Measurements from ENCODE around the gene ZSCAN22.
"Not testable (repeated sequence)": the region's sequence is repeated elsewhere in the genome, so short reads cannot be mapped to it uniquely, and the experiment has no call there.

ZSCAN22 gene

GRCh38 chr19:58374200-58374599 is 47.4 kb downstream of the ZSCAN22 start:
- TF ChIP-seq CTCF (IDR thresholded peaks at IDR 0.05; ENCODE audit: insufficient read depth, low read length, missing control alignments), result no peak
- CTCF ChIA-PET, result interaction anchor here (0.7 to 1.4 kb wide), 2 partner anchors 10 to 12 kb away, joined by 3 to 7 read pairs; partner anchors contain the start of gene ZNF497

DNA sequence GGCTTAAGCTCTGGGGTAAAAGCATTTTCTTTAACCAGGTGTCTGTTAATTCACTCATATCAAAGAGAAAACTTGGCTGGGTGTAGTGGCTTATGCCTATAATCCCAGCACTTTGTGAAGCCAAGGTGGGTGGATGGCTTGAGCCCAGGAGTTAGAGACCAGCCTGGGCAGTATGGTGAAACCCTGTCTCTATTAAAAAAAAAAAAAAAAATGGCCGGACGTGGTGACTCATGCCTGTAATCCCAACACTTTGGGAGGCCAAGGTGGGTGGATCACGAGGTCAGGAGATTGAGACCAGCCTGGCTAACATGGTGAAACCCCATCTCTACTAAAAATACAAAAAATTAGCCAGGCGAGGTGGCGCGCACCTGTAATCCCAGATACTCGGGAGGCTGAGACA is 49.9 kb downstream of the ZSCAN22 start:
- DNase-seq (ENCODE audit: low read depth, low spot score); CTCF ChIA-PET; POLR2A ChIA-PET; H3K4me3 ChIP-seq (ENCODE audit: low read depth, low read length): not testable (repeated sequence)

More at GRCh38 chr19:58374200-58374599, 47.4 kb downstream of the ZSCAN22 start:
- H3K4me3 ChIP-seq (ENCODE audit: low read depth, low read length), result no peak overlapping the region
- POLR2A ChIA-PET, result interaction anchor here (0.9 kb wide), 1 partner anchor 11 kb away, joined by 3 read pairs; the partner anchor contains the start of gene ZNF497
- no peak for DNase-seq (ENCODE audit: low read depth, low spot score)

DNA sequence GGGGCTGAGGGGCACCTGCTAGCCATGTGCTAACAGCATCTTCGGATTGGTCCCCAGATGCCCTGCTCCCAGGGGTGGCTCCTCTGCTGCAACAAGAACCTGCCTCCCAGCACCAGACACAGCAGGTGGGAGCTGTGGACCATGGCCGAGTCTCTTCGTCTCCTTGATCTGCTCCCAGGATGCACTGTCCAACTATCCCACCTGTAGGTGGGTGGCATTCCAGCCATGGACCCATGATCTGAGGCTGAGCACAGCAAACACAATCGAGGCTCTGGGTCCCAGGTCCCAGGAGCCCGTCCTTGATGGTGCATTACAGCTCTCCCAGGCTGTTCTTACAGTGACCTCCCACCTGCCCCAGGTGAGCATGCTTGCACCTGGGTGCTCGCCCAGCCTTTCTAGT is 52.5 kb downstream of the ZSCAN22 start:
- no peak overlapping the region for H3K4me3 ChIP-seq (ENCODE audit: low read depth, low read length)

GRCh38 chr19:58380037-58380661 is 53.4 kb downstream of the ZSCAN22 start:
- peak overlapping the region; percentile 82 for H3K4me3 ChIP-seq (ENCODE audit: low read depth, low read length)
- no peak for TF ChIP-seq CTCF (IDR thresholded peaks at IDR 0.05; ENCODE audit: insufficient read depth, low read length, missing control alignments)
- DNase-seq (ENCODE audit: low read depth, low spot score), result no peak
- CTCF ChIA-PET, result interaction anchor here (1.1 kb wide), 2 partner anchors 15 to 201 kb away, joined by 3 read pairs; no protein-coding TSS in a partner anchor
- POLR2A ChIA-PET, result interaction anchor here (0.6 to 1.1 kb wide), 3 partner anchors 11 to 18 kb away, joined by 3 to 5 read pairs (median 3); partner anchors contain the start of gene ZNF497

More for the DNA sequence above, 52.5 kb downstream of the ZSCAN22 start:
- CTCF ChIA-PET, result interaction anchor here (0.8 kb wide), 1 partner anchor 16 kb away, joined by 3 read pairs; the partner anchor contains the start of gene ZNF497
- DNase-seq (ENCODE audit: low read depth, low spot score), result no peak
- TF ChIP-seq CTCF (IDR thresholded peaks at IDR 0.05; ENCODE audit: insufficient read depth, low read length, missing control alignments), result no peak
- POLR2A ChIA-PET, result no interaction called here

DNA sequence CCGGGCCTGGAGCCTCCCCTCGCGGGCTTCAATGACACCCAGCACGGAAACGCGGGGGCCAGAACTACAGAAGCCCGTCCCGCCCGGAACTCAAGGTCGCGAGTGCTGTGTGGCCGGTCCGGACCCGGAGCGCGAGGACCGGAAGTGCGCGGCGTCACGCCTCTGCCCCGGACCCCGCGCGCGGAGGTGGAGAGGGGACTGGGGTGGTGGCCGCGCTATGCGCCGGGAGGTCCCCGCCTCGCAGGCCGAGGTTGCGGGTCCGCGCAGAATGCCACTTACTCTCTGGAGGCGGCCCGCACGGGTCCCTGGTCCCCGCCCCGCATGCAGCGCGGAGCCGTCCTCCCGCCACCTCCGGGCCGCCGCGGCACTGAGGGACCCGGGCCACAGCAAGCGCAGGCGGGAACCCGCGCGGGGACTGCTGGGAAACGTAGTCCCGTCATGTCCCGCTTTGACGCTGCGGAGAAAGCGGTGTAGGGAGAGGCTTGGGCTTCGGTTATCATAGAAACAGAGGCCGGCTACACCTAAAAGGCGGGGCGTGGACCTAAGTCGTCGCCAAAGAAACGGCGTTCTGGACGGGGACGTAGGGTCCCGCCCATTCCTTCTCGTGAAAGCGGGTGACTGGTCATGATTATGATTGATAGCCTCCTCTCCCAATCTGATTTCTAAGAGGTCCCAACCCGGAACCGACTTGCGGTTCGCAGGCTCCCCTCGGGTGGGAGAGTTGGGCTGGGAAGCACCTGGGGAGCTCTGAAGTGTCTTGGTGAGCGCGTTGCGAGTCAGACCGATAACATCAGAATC is 54.1 kb downstream of the ZSCAN22 start, which contains the start of gene ZNF837:
ZNF837 (minus strand) TSS at position 369 of the 798 bp plus-strand sequence. CDS start 11,698 bp downstream, outside the sequence.
- TF ChIP-seq CTCF (IDR thresholded peaks at IDR 0.05; ENCODE audit: insufficient read depth, low read length, missing control alignments), result no peak
- CTCF ChIA-PET, result interaction anchor here (1.1 kb wide), 2 partner anchors 16 to 201 kb away, joined by 3 read pairs; no protein-coding TSS in a partner anchor
- POLR2A ChIA-PET, result interaction anchor here (1.1 kb wide), 2 partner anchors 18 to 28 kb away, joined by 3 to 7 read pairs; partner anchors contain the start of genes ZNF497 and ZNF584
- peak within 1 kb of the TSS; percentile 82 for H3K4me3 ChIP-seq (ENCODE audit: low read depth, low read length)
- DNase-seq (ENCODE audit: low read depth, low spot score), result peak; percentile 100

DNA sequence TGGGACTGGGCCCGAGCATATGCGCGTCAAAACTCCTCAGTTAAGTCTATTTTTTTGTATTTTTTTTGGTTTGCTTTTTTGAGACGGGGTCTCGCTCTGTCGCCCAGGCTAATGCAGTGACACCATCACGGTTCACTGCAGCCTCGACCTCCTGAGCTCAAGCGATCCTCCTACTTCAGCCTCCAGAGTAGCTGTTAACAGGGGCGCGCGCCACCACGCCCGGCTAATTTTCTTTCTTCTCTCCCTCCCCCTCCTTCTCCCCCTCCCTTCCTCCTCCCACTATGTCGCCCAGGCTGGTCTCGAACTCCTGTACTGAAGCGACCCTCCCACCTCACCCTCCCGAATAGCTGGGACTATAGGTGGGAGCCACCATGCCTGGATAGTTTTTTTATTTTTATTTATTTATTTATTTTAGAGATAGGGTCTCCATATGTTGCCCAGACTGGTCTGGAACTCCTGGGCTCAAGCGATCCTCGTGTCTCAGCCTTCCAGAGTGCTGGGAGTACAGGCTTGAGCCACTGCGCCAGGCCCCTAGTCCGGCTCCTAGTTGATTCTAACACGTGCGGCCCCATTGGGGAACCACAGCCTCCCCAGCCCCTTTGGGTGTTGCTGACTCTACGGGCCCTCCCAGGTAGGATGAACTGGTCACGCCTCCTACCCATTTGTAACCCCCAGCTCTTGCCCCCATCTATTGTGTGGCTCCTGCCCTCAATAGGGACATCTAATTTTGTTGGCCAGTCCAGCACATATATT is 54.8 kb downstream of the ZSCAN22 start:
- ChIA-PET CTCF (no interaction called here), POLR2A (interaction anchor here (1.1 kb wide), 1 partner anchor 27 kb away, joined by 7 read pairs; the partner anchor contains the start of gene ZNF584)
- no peak for TF ChIP-seq CTCF (IDR thresholded peaks at IDR 0.05; ENCODE audit: insufficient read depth, low read length, missing control alignments)
- H3K4me3 ChIP-seq (ENCODE audit: low read depth, low read length), result peak overlapping the region; percentile 82
- DNase-seq (ENCODE audit: low read depth, low spot score), result no peak
